Stimulated activated CD4-positive, alpha-beta T cell treated with anti-CD3 and anti-CD28 coated beads, Interleukin-12 subunit alpha, Interleukin-12 subunit beta, amount 100 ng/mL, for 4 hours (primary cell): ENCODE data around the gene NEK6.
"Not testable (repeated sequence)": the region's sequence is repeated elsewhere in the genome, so short reads cannot be mapped to it uniquely, and the experiment has no call there.

Source experiments
- DNase-seq: peaks from one replicate; pipeline ENCODE4 v3.0.0-alpha.2; 2020

Gene NEK6

GRCh38 chr9:124231095-124231737, 26.5 kb upstream of the NEK6 start:
- no peak for DNase-seq

- DNase-seq: no peak
Observed at GRCh38 chr9:124238546-124239140, 19.1 kb upstream of the NEK6 start.

GRCh38 chr9:124239249-124240073, 18.3 kb upstream of the NEK6 start:
- DNase-seq: no peak

DNA sequence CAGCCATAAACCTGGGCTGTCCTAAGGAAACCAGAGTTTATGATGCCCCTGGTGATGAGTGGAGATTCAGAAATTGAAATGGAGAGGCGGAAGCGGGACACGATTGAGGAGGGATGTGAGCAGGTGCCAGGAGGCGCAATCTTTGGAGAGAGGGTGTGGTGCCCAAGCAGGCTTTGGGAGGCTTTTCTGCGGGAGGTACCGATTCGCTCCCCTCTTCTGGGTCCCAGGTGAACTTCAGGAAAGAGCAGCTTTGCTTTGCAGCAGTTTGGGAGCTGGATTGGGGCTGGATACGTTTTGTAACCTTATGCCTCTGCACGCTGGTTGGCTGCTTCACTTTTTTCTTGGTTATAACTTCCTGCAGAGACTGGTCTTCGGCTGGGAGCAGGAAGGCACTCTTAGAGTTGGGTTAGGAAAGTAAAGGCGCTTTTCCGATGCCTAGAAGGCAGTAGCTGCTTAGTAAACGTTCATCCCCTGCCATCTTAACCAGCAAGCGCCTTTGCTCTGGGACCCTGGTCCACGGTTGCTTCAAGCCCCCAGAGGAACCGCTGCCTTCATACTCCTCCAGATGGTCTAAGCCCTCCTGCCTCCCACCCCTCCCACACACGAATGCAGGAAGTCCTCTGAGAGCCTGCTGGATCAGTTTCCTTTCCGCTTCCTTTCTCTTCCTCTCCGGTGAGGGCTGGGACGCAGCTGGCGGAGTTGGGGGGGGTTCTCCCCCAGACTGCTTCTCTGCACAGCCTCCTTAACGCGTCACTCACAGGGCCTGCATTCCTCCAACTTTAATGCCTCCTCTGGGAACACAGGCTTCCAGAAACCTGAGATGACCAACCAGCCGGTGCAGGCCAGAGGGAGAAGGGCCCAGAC, 15.2 kb upstream of the NEK6 start:
- DNase-seq: no peak

DNA sequence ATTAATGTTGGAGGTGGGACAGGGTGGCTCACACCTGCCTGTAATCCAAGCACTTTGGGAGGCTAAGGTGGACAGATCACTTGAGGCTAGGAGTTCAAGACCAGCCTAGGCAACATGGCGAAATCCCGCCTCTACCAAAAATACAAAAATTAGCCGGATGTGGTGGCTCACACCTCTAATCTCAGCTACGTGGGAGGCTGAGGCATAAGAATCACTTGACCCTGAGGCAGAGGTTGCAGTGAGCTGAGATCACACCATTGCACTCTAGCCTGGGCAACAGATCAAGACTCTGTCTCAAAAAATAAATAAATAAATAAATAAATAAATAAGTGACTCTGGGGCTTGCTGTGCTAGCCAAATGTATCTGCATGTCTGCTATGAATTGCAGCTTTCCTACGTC, 10.4 kb upstream of the NEK6 start:
- DNase-seq: not testable (repeated sequence)

DNA sequence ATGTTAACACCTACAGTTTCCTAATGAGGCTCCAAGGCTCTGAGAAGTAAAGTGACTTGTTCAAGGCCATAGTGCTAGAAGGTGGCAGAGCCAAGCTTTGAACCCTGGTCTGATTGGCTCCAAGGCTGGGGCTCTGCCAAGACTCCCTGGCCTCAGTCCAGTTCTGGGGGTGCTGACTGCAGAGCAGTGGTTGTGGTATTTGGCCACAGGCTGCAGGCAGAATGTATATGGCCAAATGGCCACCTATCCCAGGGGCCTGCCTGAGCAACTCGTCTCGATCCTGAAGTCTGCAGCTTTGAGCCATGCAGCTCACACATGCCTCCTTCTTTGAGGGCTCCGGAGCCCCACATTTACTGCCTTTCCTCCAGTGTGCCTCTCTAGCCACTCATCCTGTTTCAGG, 9.7 kb upstream of the NEK6 start:
- DNase-seq: no peak

DNA sequence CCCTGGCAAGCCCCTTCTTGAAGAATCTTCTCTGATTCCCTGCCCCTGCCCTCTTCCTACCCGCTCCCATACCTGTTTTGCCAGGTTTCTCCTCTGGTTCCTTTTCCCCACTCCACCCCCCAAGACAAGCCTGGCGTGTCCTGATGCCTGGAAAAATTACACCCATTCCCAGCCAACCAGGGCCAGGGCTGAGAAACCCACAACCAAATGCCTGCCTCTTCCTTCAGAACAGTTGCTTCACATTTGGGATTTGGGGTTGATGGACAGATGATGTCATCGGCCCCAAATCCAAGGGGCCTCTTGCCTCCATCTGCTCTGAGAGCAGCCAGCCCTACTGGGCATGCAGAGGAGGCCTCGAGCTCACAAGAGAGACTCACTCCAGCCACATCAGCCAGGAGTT, 8.8 kb upstream of the NEK6 start:
- no peak for DNase-seq

- no peak for DNase-seq
Observed at GRCh38 chr9:124251204-124251603, 6.5 kb upstream of the NEK6 start.

DNA sequence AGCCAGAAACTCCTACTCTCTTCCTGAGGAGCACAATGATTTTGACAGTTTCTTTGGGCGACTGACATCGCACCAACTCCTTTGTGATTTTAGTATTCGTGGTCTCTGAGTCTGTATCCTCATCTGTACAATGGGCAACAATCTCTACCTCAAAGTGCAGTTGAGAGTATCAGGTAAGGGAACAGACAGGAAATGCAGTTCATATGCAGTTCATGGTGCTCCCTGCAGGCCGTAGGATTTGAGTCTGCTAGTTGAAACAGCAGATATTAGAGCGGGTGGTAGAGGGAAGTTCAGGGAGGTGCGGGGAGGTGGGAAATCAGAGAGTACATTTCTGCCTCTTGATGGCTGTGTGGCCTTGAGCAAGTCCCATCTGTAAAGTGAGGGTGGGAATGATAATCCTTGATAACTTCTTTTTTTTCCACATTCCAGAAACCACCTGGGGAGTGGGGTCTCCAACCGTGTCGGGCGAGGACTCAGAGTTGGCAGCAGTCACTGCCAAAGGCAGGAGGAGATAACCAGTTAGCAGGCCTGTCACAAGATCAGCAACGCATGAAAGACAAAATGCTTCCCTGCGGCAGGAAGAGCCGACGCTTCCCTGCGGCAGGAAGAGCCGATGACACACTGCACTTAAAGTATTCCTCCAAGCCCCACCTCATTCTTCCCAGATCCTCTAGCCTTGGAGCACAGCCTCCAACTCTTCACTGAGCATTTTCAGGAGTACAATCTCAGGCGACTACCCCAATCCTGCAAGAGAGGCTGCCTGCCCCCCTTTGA, 6.0 kb upstream of the NEK6 start:
- DNase-seq: no peak

GRCh38 chr9:124252878-124253277, 4.9 kb upstream of the NEK6 start:
- not testable (repeated sequence) for DNase-seq

- peak; percentile 22 for DNase-seq
Observed at GRCh38 chr9:124254261-124254682, 3.5 kb upstream of the NEK6 start.

DNA sequence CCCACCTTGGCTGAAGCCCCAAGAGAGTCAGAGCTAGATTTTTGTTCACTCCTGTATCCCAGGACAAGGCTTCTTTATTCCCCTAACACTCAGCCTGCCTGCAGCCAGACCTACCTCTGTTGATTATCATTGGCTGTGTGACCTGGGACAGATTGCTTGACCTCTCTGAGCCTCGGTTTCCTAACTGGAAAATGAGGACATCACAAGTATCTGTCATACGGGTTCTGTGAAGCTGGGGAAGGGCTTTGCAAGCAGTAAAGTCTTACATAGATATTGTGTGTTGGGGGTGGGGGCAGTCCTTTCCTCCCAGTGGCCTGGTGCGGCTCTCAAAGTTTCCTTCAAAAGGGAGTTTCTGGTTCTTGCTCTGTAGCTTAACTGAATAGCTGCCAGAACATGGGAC, 2.5 kb upstream of the NEK6 start:
- no peak for DNase-seq

DNA sequence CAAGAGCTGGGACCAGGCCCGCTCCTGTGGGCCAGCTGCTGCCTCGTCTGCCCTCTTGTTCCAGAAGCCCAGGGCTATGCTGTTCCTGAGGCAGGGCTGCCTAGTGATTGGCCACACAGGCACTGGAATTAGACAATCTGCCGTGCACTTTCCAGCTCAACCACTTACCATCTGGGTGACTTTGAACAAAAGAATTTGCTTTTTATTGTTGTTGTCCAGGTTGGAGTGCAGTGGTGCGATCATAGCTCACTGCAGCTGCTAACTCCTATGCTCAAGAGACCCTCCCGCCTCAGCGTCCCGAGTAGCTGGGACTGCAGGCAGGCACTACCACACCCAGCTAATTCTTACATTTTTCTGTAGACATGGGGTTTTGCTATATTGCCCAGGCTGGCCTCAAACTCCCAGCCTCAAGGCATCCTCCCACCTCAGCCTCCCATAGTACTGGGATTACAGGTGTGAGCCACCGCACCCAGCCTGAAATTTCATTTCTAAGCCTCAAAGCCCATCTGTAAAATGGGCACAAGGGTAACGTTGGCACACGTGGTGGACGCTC, 1.2 kb upstream of the NEK6 start:
- no peak for DNase-seq

DNA sequence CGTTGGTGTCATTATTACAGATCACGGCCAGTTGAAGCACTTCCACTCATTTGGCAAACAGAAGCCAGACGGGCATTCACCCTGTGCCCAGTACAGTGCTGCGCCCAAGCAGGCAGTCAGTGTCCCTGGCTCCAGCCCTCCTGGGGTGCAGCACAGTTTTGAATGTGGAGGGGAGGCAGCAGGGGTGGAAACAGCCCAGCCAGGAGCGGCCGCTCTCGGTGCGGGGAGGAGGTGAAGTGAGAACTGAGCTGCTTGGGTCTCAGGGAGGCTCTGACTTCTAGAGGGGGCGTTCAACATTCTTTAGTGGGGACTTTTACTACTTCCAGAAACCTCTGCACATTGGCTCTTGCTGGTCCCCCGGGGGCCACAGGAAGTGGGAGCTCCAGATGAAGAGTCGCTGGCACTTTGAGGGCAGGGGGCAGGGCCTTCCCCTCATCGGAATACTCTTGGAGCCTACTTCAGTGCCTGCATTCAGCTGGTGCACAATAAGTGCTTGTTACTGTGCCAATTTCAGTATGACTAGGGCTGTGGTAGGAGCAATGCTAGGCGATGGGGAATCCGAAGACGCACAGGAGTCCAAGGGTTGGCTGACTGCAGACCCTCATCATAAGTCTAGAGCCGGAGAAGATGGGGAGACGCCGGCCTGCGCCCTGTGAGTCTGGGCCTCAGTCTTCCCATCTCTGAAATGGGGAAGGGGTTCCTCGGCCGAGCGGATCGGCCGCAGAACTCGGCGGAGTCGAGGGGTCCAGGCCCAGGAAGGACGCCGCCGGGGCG, 492 bp upstream of the NEK6 start:
- DNase-seq: no peak

- peak; percentile 16 for DNase-seq
Observed at GRCh38 chr9:124258607-124259157, 933 bp downstream of the NEK6 start.

DNA sequence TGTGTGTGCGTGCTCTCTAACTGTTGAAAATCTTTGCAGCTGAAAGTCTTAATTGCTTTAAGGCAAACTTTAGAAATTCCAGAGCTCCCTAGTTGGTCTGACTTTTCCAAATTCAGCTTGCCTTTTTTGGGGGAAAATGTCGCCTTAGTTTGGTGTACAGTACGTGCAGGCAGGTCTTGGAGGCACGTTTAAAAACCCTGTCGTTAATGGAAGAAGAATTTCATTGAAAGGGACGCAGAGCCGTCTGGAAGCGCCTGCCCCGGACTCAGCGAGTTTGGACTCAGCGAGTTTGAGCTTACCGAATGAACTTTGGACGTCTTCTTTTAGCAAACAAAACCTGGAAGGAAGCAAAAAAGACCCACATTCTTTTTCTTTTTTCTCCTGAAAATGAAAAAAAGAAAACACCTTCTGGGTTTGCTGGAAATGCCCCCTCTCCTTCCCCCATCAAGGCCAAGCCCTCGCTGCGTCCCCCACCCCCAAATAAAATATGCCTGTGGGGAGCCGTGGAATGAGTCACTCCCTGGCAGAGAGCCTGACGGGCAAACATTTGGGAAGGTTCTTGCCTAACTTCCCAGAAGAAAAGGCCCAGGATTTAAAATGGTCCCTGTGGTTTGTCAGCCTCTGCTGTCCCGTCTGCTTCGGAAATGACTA, 1.5 kb downstream of the NEK6 start:
- DNase-seq: no peak

DNA sequence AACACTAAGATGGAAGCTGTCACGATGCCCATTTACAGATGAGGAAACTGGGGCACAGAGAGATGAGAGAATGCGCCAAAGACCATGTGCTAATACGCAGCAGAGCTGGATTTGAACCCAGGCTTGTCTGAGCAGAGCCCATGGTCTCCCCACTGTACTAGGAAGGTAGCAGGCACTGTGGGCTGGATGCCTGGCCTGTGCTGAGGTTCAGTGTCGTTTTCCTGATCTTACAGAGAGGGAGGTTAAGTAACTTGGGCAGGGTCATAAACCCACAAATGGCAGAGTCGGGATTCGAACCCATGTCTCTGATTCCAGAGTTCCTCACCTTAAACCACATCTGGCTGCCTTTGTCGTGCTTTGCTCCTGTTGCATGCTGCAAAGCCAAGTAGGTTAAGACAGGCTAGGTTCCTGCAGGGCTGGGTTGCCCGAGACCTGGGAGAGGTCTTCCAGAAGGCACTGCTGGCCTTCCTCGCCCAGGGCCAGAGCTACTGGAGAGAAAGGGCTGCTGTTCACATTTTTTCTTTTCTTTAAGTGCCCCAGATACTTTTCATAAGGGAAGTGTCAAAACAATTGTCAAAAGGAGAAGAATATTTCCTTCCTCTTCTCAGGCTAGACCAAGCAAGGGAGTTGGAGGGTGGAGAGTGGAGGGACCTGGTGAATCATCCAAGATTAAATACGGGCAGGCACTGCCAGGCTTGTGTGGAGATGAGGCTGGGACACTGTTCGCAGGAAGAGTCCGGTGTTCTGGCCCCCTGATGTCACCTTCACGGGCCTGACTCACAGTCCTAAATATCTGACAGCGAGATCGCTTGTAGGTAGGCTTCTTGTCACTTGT, 3.2 kb downstream of the NEK6 start:
- DNase-seq: no peak

GRCh38 chr9:124261736-124262648, 4.2 kb downstream of the NEK6 start:
- no peak for DNase-seq
